ENCODE measurements around the gene DEF6.

Gene DEF6, protein sequence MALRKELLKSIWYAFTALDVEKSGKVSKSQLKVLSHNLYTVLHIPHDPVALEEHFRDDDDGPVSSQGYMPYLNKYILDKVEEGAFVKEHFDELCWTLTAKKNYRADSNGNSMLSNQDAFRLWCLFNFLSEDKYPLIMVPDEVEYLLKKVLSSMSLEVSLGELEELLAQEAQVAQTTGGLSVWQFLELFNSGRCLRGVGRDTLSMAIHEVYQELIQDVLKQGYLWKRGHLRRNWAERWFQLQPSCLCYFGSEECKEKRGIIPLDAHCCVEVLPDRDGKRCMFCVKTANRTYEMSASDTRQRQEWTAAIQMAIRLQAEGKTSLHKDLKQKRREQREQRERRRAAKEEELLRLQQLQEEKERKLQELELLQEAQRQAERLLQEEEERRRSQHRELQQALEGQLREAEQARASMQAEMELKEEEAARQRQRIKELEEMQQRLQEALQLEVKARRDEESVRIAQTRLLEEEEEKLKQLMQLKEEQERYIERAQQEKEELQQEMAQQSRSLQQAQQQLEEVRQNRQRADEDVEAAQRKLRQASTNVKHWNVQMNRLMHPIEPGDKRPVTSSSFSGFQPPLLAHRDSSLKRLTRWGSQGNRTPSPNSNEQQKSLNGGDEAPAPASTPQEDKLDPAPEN

DNA sequence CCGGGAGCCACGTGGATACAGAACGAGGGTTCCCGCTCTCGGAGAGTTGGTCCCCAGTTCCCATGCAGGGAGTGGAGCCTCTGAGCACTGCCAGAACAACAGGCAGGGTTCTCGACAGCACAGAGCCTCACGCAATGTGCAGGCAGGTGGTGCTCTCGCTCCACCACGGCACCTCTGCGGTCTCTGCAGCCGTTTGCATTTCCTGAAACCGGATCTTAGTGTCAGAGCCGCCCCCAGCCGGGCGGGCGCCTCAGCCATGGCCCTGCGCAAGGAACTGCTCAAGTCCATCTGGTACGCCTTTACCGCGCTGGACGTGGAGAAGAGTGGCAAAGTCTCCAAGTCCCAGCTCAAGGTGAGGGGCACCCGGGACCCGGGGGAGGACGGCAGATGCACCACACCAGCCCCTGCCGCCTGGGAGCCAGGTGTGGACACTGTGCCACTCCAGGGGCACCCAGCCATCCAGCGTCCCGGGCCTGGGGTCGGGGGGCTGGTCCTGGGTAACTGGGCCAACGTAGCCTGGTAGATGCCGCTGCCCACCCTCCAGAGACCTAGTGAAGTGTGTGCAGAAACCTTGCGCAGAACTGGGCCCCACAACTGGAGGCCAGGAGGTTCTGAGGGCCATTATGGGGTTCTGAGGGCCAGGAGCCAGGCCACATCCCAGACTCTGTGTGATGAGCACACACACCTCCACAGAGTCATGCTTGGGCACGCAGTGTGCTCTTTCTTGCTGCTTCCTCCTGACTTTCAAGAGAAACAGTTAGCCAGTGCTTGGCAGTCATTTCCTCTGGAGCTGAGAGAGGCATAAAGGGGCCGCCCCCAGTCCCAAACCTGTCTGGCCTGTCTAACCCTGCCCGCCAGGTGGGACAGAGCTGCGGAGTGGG, at the start of gene DEF6:
Gene DEF6 (plus strand): TSS at position 218 of the 881 bp plus-strand sequence. CDS start 39 bp downstream, at position 257.
- DNase-seq (ENCODE audit: low spot score) = peak; percentile 93

DNA sequence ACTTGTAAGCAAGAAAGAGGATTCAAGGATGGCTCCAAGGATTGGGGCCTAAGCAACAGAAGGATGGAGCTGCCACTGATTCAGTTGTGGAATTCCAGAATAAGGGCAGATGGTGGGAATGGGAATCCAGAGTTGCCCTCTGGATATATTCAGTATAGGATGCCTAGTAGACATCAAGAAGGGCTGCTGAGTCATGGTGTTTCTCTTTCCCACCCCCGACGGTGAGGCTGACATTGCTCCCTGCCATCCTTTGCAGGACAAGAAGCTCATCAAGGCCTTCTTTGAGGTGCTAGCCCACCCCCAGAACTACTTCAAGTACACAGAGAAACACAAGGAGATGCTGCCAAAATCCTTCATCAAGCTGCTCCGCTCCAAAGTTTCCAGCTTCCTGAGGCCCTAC, 49.3 kb upstream of the DEF6 start:
- no peak for DNase-seq (ENCODE audit: low spot score)

DNA sequence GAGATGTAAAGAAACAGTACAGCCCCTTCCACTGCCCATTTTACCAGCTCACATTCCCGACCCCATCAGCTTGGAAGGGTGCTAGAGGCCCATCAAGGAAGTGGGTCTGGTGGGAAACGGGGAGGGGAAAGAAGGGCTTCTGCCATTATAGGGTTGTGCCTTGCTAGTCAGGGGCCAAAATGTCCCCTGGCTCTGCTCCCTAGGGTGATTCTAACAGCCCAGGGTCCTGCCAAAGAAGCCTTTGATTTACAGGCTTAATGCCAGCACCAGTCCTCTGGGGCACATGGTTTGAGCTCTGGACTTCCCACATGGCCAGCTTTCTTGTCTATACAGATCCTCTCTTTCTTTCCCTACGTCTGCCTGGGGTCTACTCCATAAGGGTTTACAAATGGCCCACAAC, 48.7 kb upstream of the DEF6 start:
- no peak for DNase-seq (ENCODE audit: low spot score)

DNA sequence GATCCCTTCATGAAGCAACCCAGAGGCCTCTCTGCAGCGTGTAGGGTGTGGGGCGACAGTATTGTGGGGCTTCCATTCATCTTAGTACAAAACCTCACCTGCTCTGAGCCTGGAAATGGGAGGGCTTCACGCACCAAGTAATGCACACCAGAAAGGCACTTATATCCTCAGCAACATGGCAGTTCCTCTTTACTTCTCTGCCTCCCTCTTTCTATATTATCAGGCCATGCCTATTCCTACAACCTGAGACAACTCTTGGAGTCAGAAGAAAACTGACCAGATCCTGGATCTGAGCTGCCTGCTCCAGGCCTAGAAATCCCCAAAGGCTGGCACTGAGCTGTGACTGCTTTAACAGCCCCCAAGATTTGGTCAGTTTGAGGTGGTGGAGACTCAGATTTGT, 45.7 kb upstream of the DEF6 start:
- no peak for DNase-seq (ENCODE audit: low spot score)

DNA sequence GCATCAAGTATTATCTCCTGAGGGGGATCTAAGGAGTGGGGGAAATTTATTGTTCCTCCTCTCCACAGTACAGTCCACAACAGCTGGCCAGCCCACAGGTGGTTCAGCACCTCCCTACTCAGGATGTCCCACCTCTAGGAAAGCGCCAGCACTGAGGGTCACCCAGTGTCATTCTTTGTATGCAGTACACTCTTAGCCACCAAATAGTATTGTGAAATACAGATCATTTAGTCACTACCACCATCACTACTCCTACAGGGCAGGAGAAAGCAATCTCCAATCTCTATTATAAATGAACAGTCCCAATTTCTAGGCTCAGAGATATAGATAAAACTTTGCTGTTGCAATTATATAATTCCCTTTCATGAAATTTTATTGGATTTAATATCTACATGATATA, 44.4 kb upstream of the DEF6 start:
- DNase-seq (ENCODE audit: low spot score) = no peak

DNA sequence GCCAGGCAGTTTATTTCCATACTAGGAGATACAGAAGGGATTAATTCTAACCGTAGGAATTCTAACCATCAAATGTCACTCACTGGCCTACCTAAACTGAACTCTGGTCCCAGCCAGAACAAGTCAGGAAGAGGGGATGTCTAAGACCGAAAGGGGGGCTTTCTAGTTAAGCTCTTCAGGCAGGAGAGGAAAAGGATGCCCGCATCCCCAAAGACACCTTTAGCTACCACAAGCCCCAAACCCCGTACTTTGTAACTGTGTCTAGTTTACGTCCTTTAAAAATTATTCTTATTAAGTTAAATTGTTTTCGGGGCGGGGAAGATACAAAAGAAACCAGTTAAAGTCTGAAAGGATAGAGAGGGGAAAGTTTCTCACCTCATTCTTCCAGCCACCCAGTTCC, 39.3 kb upstream of the DEF6 start:
- DNase-seq (ENCODE audit: low spot score) = no peak

DNA sequence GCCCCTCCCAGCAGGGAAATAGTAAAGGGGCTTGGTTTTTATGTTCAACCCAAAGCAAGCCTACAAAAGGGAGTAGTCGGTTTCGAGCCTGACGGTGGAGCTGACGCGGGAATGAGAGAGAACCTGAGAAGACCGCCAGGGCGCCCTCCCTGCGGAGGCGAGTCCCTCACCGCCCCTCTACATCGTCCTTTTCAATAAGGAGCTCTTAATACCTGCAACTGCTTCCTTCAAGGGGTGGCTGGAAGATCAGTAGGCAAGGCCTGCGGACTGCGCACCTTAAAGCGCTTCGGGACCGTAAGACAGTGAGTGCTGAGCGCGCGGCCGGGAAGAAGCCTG, 38.8 kb upstream of the DEF6 start:
- DNase-seq (ENCODE audit: low spot score) = peak; percentile 82

DNA sequence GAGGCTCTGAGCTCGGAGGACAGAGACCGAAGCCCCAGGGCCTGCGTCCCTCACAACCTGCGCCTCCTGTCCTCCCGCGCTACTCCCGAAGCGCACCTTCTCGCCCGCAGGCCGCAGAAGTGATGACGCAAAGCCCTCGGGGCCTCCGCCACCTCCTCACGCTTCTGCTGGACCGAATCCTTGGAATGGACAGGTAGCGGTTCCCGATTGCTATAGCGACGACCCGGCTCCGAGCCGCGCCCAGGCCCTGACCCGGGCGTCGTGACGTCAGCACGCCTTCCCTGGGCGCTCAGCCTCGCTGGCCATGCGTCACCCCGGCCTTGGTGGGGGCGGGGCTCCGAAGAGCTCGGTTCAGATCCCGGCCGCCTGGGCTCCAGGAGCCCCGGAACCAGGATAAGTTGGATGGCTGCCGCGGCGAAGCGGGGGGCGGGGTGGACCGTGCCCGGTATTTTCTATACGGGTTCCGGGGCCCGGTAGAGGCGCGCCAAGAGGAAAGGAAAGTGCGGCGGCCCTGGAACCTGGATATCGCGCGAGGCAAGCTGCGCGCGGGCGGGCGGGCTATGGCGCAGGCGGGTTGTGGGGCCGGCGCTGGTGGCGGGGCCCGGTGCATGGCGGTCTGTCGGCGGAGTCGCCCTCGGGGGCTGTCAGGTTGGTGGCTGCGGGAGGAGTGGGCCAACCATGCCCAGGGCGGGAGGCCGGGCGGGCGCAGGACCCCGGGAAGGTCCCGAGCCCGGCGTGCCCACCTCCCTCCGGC, 38.2 kb upstream of the DEF6 start, which contains the start of gene ZNF76:
Gene ZNF76 (plus strand): TSS at position 542 of the 754 bp plus-strand sequence. CDS start 21,417 bp downstream, outside the sequence.
- peak; percentile 93 for DNase-seq (ENCODE audit: low spot score)

DNA sequence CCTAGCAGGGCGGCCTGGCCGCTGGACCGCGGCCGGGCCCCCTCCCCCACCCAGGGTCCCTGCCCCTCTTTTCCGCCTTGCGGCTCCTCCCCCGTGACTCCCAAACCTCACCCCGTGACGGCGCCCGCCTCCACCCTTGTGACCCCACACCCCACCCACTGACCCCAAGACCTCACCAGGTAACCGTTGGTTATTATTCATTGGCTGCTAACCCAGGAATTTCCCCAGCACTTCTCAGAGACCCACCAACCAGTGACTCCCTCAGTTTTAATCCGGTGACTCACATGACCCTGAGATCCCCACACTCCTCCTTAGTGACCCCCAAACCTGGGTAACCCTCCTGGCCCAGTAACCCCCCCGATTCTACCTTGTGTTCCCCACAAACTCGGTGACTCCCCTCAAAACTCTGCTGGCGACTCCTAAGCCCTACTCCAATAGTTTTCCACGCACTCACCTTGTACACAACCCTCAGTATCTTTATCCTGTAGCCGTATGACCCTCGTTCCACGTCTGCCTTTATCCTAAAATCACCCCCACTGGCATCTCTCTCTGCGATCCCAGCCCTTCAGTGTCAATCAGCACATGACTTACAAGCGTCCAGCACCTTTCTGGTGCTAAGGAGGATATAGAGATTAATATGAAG, 37.5 kb upstream of the DEF6 start:
- peak; percentile 68 for DNase-seq (ENCODE audit: low spot score)

DNA sequence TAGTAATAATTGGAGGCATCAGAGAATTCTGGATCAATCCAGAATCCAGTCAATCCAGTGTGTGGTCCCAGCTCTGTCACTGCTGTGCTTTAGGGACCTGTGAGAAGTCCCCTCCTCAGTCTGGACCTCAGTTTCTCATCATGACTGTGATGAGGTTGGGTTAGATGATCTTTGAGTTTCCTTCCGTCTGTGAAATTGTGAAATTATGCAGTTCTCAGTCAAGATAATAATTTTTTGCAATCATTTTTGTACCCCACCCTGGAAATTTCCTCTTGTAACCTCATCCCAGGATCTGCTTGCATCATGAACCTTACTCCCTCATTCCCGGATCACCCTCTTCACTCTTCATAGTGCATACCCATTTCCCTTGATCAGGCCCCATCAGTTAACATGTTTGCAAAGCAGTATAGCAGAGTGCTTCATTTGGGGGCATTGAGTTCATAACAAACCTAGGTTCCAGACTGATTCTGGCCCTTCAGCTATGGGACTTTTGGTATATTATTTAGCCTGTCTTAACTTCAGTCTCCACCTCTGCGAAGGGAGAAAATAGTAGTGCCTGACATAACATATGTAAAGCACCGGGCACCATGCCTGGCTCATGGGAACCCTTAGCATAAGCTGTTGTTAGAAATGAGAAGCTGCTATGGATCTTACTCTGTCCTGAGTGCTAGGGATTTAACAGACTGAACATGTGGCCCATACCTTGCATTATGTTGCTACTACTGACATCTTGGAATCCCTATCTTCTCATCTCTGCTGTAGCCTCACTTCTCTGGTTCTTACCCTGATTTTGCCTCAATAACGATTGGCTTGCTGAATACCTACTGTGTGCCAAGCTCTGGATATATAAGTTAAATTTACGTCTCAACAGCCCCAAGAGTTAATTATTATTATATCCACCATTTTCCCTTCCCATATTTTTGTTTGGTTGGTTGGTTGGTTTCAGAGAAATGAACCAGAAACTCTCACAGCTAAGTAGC, 36.7 kb upstream of the DEF6 start:
- DNase-seq (ENCODE audit: low spot score) = peak; percentile 15

DNA sequence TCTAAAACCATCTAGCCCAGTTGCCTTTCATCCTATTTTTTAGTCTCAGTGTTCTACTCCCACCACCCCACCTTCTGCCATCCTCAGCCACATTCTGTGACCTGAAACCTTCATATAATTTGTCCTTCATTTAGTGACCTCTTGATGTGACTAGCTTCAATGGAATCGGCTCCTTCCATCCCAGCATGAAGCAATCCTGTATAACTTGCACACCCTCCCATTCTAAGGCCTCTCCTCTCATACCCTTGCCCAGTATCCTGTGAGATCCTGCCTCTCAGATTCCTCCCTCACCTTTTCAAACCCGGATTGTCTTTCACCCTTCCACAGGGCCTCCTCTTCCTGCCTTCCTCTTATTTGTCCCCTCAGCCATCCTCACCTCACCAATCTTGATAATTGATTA, 35.0 kb upstream of the DEF6 start:
- DNase-seq (ENCODE audit: low spot score) = no peak

DNA sequence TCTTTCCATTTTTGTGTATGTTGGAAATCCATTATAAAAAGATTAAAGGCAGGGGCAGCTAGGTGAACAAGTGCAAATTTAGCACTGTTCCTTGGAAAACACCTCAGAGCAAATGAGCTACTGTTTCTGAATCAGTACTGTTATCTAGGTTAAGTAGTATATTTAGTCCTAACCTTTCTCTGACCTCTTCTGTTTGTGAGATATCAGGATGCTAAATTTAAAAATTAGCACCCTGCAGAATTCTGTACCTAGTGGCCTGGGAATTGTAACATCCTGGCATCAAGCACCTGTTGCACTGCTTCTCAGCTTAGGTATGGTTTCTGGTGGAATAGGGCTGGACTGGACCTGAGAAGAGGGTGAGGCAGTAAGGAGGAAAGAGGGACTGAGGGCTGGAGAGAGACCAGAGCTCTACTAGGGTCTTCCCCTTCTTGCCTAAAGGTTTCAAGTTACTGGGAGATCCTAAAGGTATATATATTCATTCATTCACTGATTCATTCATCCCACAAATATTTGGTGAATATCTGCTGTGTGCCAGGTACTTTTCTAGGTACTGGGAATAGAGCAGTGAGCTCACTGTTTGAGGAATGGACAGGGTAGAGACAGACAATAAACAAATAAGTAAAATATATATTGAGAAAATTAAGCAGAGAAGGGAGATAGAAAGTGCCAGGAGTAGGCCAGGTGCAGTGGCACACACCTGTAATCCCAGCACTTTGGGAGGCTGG, 32.9 kb upstream of the DEF6 start:
- no peak for DNase-seq (ENCODE audit: low spot score)

DNA sequence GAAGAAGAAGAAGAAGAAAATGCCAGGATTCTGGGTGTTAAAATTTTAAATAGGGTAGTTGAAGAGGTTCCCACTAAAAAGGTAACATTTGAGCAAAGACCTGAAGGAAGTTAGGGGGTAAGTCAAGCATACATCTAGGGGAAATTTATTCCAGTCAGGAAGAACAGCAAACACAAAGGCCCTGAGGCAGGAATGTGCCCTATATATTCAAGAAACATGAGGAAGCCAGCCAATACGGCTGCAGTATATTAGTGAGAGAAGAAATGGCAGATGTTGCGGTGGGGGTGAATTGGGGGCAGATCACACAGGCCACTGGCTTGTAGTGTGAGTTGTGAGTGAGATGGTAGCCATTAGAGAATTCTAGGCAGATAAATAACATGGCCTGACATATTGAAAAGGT, 32.1 kb upstream of the DEF6 start:
- DNase-seq (ENCODE audit: low spot score) = no peak

DNA sequence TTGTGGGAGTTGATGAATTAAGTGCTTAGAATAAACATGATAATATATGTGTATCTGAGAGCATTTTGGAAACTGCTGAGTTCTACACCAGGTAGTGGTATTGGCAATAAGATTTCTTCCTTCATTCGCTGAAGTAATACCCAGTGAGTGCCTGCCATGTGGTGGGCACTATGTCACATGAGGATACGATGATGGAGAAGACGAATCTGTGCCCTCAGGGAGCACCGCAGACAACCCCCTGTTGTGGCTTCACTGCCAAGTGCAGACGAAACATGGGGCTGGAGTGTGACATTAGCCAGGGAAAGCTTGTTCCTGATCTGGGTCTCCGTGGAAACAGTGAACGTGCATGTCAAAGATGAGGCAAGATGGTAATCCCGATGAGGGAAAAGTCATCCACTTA, 30.2 kb upstream of the DEF6 start:
- no peak for DNase-seq (ENCODE audit: low spot score)

DNA sequence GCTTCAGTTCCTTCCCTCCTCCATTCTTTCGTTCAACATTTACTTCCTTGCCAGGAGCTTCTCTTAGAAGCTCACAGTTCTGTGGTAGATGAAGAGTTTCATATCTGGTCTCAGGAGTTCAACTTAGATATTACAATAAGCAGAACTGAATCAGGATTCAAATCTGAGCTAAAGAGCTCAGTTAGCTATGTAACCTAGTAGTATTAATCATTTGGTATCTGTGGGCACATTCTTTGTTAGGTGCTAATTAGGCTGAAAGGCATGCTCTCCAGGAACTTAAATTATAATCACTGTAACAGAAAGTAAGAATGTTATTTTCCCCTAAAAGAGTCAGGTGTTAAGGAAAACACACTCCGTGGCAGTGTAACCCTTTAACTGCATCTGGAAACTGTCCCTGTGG, 29.7 kb upstream of the DEF6 start:
- no peak for DNase-seq (ENCODE audit: low spot score)

DNA sequence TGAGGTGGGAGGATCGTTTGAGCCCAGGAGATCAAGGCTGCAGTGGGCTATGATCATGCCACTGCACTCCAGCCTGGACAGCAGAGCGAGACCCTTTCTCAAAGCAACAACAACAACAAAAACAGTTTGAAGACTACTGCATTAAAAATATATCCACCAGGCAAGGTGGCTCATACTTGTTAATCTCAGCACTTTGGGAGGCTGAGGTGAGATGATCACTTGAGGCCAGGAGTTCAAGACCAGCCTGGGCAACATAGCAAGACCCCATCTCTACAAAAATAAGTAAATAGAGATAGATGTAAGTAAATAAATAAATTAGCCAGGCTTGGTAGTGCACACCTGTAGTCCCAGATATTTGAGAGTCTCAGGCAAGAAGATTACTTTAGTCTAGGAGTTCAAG, 25.6 kb upstream of the DEF6 start:
- DNase-seq (ENCODE audit: low spot score) = no peak

DNA sequence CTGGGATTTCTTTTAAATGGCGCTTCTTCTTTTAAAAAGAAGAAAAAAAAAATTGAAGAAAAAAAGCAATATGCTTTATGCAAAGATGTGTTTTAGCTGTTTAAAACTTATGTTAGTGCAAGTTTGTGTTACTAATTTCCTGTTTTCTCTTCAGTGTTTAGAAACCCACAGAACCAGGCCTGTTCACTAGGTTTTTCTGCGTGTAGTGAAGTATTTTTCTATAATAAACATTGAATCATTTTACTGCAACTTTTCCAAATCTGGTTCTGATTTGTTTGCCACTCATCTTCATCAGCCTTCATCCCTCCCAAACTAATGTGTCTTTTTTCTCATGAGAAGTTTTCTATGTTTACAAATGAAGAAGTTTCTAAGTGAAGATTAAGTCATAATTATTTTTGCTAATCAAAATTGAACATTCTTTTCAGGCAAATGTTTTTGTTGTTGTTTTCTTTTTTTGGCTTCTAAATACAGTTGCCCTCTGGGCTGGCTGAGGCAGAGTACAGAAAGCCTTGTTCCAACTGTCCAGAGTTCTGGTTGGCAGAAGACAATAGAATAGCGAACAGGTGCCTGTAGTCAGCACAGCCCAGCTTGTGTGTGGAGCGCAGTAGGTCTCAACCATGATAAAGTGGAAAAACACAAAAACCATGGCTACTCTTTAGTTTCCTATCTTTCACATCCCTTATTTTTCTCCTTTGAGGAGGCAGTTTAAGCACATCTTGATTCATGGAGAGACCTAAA, 23.6 kb upstream of the DEF6 start:
- DNase-seq (ENCODE audit: low spot score) = no peak

DNA sequence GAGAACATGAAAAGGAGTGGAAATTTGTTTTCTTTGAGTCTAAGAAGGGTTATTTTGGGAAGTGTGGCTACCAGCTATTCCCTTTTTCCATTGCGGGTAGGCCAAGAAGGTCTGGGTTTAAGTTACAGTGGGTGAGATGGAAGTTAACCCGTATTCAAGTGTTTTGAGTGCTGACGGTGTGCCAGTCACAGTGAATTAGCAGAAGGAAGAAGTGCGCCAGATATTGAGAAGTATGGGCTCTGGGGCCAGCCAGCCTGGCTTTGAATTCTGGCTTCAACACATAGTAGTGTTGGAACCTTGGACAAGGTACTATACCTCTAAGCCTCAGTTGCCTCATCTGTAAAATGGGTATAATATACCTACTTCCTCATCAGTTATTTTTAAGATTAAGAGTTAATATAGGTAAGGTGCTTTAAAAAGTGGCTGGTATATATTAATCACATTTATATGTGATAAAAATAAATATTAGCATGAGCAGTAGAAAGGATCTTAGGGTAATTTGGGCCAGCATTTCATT, 21.8 kb upstream of the DEF6 start:
- no peak for DNase-seq (ENCODE audit: low spot score)

DNA sequence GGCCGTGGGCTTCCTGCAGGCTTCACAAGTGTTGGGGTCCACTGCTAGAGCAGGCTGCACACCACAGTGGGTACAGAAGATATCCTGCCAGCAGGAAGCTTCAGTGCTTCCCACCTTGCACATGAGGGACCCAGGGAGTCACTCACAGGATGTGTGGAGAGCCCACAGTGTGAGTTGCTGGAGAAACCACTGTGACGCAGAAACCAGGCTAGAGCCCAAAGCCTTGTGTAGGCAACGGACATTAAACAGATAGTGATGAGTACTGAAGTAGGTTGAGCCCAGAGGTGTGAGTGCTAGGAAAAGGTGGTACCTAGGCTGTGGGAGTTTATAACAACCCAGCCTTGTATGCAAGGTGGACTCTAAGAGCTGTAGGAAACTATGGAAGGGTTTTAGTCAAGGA, 18.9 kb upstream of the DEF6 start:
- DNase-seq (ENCODE audit: low spot score) = no peak

Data from NAMALWA (cell line).